GM12865 (cell line): ENCODE measurements around the gene LPIN1.

Source experiments
- DNase-seq: peaks from one replicate; pipeline ENCODE4 v3.0.0; 2010; ENCODE audit warnings: low read depth
- H3K4me3 ChIP-seq: 2 replicates; pipeline ENCODE4 v1.5.1; 2011; ENCODE audit warnings: mild to moderate bottlenecking, low read depth, low read length, control low read depth
- TF ChIP-seq, protein P1 (sequence below): IDR thresholded peaks from 2 replicates; pipeline ENCODE4 v1.5.1; 2011; ENCODE audit warnings: low read length, control low read depth, low read depth, inconsistent platforms; ENCODE audit not compliant: insufficient read depth; ENCODE audit errors: missing control alignments

The LPIN1 gene

DNA sequence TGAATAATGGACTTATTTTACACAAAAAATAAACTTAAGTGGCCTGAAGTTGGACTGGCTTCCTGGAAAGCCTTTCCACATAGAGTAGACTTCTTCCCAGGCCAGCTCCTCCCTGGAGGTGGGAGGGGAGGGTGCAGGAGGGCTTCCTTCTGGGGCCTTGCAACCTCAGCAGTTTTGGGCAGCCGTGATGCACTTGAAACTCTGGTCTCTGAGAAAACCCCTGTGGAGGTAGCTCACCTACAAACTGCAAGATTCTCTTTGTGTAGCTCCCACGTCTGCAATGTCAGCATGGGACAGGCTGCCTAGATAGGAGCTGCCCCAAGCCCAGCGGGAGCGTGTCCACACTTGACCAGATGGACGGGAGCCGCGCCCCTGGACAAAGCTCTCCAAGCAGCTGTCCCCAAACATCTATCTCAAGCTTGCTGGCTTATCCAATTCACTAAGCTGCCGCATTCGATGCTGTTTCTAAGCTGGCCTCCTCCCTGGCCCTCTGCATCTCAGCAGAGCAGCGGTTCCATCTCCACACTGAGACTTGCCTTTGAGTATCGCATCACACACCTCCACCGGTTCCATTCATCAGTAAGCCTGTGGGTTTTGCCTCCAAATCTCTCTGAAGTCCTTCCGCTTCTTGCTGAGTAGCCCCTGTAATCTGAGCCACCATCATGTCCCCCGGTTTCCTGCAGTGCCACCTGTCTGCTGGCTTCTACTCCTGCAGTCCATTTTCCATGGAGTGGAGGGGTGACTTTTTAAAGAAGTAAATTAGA is 1.6 kb upstream of the LPIN1 start:
- no peak overlapping the region for H3K4me3 ChIP-seq

DNA sequence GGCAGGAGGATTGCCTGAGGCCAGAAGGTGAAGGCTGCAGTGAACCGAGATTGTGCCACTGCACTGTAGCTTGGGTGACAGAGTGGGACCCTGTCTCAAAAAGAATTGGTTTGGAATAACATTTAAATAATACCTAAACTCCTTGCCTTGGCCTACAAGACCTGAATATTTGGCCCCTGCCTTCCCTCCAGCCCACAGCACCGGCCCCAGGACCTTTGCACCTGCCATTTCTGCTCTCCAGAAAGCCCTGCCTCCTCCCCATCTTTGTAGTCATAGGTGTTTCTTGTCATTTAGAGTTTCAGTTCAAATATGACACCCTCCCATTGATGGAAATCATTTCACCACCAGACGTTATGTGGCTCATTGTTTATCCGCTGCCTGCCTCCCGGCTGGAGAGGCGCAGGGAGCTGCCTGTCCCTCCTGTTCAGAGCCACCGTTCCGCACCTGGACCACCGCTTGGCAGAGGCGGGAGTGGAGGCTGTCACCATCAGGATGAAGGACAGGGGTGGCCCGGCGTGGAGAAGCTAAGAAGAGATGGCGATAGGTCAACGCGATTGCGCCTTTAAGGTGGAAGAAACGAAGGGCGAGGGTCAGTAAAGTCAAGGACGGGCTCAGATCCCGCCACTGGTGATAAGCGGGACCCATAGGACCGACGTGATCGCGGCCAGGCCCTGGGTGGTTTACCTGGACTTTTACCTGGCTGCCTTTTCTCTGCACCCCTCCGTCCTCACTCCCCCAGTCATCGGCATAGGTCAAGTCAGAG is 638 bp upstream of the LPIN1 start:
- no peak for DNase-seq
- peak overlapping the region; percentile 52 for H3K4me3 ChIP-seq
- TF ChIP-seq, protein P1, sequence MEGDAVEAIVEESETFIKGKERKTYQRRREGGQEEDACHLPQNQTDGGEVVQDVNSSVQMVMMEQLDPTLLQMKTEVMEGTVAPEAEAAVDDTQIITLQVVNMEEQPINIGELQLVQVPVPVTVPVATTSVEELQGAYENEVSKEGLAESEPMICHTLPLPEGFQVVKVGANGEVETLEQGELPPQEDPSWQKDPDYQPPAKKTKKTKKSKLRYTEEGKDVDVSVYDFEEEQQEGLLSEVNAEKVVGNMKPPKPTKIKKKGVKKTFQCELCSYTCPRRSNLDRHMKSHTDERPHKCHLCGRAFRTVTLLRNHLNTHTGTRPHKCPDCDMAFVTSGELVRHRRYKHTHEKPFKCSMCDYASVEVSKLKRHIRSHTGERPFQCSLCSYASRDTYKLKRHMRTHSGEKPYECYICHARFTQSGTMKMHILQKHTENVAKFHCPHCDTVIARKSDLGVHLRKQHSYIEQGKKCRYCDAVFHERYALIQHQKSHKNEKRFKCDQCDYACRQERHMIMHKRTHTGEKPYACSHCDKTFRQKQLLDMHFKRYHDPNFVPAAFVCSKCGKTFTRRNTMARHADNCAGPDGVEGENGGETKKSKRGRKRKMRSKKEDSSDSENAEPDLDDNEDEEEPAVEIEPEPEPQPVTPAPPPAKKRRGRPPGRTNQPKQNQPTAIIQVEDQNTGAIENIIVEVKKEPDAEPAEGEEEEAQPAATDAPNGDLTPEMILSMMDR = no peak

More for the DNA sequence above, 1.6 kb upstream of the LPIN1 start:
- TF ChIP-seq, protein P1 = peak; percentile 16
- DNase-seq = no peak

DNA sequence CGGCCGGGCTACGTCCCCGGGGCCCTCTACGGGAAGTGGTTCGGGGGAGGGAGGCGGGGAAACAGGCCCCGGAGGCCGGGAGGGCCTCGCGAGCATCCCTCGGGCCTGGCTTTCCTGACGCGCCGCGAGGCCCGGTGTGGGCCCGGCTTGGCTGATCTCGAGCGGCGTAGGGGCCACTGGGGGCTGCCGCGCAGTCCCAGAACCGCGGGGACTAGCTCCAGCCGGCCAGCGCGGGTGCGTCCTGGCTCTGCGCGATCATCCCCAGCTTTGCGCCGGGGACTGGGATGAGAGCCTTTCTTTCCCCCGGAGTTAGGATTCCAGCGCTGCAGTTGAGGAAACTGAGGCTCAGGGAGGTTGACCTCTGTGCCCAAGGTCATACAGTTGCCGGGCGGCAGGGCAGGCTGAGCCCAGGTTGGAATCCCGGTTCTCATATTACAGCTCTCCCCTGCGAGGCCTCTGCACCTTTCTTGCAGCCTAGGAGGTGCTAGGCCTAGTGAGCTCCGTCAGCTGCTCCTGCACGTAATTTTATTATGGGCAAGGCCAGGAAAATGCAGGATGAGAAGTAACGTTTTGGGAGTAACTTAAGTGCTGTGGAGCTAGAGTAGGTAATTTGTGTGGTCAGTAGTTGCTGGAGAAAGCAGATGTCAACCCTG is 501 bp downstream of the LPIN1 start:
- DNase-seq = no peak
- TF ChIP-seq, protein P1 = no peak
- peak overlapping the region; percentile 86 for H3K4me3 ChIP-seq

DNA sequence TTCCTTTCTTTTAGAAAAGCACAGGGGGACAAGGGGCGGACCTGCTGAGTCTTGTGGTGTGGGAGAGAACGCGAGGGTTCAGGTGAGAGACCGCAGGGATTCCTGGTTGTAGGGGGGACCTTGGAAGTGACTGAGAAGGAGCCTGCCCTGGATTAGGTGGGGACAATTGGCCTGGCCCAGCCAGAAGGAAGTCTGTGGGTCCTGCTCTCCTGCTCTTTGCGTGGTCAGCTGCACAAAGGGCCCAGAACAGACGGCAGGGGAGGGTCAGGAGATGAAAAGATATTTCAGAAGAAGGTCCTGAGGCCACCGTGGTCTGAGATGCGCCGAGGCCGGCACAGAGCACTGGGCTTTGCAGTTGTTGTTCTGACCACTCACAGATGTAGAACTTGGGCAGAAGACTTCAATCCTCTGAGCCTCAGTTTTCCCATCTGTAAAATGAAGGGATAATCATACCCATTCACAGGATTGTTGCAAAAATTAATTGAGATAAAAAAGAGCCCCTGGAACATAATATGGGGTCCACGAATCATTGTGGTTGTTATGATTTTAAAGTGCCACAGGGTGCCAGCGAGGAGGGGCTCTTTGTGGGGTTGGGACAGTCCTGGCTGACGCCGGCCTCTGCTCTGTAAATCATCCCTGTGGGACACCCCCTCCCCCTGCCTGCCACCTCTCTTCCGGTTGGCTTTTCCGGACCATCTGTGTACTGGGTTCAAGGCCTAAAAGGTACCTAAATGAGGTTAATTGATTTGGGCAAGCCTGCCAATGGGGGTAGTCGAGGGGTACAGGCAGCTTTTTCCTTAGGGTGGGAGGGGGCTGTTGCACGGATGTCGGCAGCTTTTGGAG is 1.8 kb downstream of the LPIN1 start:
- peak overlapping the region; percentile 86 for H3K4me3 ChIP-seq
- no peak for DNase-seq
- TF ChIP-seq, protein P1 = no peak

DNA sequence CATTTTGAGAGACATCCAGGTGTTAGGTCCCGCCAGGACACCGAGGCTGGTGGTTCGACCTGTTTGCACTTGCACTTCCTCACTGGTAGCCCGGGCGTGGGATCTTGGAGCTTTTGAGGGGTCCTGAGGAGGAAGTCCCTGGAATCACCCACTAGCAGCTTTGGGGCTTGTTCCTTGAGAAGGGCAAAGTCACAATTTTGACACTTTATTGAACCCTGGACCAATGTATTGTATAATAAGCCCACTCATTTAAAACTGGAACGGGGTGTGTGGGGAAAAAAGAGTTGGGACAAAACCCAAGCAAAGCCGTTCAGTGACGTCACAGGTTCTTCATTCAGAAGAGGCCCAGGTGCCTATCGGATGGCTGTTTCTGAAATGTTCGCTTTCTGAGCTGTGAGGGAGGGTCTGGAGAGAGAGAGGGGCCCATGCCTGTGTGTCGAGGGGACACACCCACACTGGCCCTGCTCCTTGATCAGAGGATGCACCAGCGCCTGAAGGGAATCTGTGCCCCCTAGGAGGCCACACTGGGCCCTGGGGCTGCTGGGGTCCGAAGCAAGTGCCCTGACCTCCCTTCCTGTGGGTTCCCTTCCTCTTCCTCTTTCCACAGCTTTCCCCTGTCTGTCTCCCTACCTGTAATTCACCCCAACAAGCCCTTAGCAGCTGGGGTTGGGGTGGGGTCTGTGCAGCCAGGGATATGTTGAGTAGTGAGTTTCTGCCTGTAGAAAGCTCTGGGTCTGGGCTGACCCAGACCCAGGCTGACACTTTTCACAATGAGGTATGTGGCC is 2.6 kb downstream of the LPIN1 start:
- peak overlapping the region; percentile 86 for H3K4me3 ChIP-seq

More for the DNA sequence above, 2.6 kb downstream of the LPIN1 start:
- TF ChIP-seq, protein P1 = no peak
- no peak for DNase-seq
